Activated naive CD4-positive, alpha-beta T cell treated with anti-CD3 and anti-CD28 coated beads, Interleukin-2, amount 50 U/mL, for 16 hours (primary cell): ENCODE data around the gene MTCH1.
"Not testable (repeated sequence)": the region's sequence is repeated elsewhere in the genome, so short reads cannot be mapped to it uniquely, and the experiment has no call there.

Experiments used
- DNase-seq: peaks from one replicate; pipeline ENCODE4 v3.0.0-alpha.2; 2020

MTCH1 gene

GRCh38 chr6:37016995-37017394 lies 31.0 kb upstream of the MTCH1 start:
- DNase-seq = no peak

- DNase-seq = no peak
Observed at GRCh38 chr6:37015532-37015931, 29.5 kb upstream of the MTCH1 start.

GRCh38 chr6:37014667-37015066 lies 28.7 kb upstream of the MTCH1 start:
- DNase-seq = no peak

GRCh38 chr6:37013516-37014491 lies 27.8 kb upstream of the MTCH1 start:
- no peak for DNase-seq

- no peak for DNase-seq
Observed at GRCh38 chr6:37011656-37012378, 25.8 kb upstream of the MTCH1 start.

GRCh38 chr6:37010402-37010892 lies 24.5 kb upstream of the MTCH1 start:
- DNase-seq = no peak

- no peak for DNase-seq
Observed at GRCh38 chr6:37008484-37009465, 22.8 kb upstream of the MTCH1 start.

GRCh38 chr6:37007340-37008043 lies 21.5 kb upstream of the MTCH1 start:
- DNase-seq = no peak

- no peak for DNase-seq
Observed at GRCh38 chr6:37006793-37007339, 20.9 kb upstream of the MTCH1 start.

- no peak for DNase-seq
Observed at GRCh38 chr6:37005827-37006567, 20.0 kb upstream of the MTCH1 start.

GRCh38 chr6:37005061-37005810 lies 19.2 kb upstream of the MTCH1 start, which contains the start of gene FGD2:
Gene FGD2 (plus strand): TSS chr6:37005655. CDS start chr6:37005818, 163 bp downstream.
- DNase-seq = no peak

- no peak for DNase-seq
Observed at GRCh38 chr6:37004044-37004980, 18.3 kb upstream of the MTCH1 start.

- no peak for DNase-seq
Observed at GRCh38 chr6:36999751-37000125, 13.7 kb upstream of the MTCH1 start.

- DNase-seq = no peak
Observed at GRCh38 chr6:36999061-36999750, 13.2 kb upstream of the MTCH1 start.

GRCh38 chr6:36998723-36999038 lies 12.7 kb upstream of the MTCH1 start:
- no peak for DNase-seq

- DNase-seq = no peak
Observed at GRCh38 chr6:36997811-36998722, 12.1 kb upstream of the MTCH1 start.

- DNase-seq = not testable (repeated sequence)
Observed at GRCh38 chr6:36990401-36990800, 4.4 kb upstream of the MTCH1 start.
